Measurements from ENCODE around the gene ANTXRL.
A peak's percentile ranks its signal among the peaks of the same experiment; 100 is the strongest.
"Not testable (repeated sequence)": the region's sequence is repeated elsewhere in the genome, so short reads cannot be mapped to it uniquely, and the experiment has no call there.

The ANTXRL gene

DNA sequence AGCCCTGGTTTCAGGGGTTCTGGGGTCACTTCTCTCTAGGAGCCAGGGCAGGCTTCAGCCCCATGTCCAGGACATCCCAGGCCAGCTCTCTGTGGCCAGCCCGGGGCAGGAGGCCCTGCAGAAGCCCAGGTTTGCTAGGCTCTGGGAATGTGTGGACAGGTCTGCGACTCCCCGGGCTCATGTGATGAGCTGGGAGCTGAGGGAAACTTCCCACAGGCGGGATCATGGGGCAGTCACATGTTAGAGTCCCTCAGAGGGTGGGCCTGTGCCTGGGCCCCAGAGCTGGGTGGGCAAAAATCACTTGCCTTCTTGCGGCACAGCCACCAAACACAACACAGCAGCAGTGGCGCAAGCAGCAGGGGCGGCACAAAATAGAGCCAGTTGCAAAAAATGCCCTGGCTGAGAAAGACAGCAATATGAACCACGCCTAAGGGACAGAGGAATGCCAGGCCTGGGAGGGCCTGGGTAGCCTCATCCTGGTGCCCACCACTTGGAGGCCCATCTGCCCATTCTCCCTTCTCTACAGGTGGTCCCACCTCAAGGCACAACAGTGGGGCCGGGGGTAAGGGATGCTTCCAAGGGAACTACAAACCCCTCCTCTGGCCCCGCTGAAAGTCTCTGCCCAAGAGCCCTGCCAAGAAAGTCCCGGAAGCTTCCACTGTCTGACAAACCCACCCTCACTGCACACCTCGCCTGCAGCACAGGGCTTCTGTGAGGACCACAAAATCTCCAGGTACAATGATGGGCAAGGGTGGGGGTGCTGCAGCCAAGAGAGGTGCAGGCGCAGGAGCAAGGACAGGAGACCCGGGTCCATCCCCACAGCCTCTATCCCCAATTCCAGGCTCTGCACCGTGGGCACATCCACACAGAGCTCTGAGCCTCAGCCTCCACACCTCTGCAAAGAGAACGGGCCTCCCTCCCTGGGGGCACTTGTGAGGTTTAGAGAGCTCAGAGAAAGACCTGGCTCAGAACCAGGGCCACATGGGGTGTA is 34.6 kb upstream of the ANTXRL start:
- no peak overlapping the region for H3K4me3 ChIP-seq (ENCODE audit: low read depth, low read length)
- no peak for DNase-seq (ENCODE audit: low read depth)
- TF ChIP-seq, protein P1, sequence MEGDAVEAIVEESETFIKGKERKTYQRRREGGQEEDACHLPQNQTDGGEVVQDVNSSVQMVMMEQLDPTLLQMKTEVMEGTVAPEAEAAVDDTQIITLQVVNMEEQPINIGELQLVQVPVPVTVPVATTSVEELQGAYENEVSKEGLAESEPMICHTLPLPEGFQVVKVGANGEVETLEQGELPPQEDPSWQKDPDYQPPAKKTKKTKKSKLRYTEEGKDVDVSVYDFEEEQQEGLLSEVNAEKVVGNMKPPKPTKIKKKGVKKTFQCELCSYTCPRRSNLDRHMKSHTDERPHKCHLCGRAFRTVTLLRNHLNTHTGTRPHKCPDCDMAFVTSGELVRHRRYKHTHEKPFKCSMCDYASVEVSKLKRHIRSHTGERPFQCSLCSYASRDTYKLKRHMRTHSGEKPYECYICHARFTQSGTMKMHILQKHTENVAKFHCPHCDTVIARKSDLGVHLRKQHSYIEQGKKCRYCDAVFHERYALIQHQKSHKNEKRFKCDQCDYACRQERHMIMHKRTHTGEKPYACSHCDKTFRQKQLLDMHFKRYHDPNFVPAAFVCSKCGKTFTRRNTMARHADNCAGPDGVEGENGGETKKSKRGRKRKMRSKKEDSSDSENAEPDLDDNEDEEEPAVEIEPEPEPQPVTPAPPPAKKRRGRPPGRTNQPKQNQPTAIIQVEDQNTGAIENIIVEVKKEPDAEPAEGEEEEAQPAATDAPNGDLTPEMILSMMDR (IDR thresholded peaks at IDR 0.05; ENCODE audit: control insufficient read depth, extremely low read depth, insufficient read depth), result no peak

DNA sequence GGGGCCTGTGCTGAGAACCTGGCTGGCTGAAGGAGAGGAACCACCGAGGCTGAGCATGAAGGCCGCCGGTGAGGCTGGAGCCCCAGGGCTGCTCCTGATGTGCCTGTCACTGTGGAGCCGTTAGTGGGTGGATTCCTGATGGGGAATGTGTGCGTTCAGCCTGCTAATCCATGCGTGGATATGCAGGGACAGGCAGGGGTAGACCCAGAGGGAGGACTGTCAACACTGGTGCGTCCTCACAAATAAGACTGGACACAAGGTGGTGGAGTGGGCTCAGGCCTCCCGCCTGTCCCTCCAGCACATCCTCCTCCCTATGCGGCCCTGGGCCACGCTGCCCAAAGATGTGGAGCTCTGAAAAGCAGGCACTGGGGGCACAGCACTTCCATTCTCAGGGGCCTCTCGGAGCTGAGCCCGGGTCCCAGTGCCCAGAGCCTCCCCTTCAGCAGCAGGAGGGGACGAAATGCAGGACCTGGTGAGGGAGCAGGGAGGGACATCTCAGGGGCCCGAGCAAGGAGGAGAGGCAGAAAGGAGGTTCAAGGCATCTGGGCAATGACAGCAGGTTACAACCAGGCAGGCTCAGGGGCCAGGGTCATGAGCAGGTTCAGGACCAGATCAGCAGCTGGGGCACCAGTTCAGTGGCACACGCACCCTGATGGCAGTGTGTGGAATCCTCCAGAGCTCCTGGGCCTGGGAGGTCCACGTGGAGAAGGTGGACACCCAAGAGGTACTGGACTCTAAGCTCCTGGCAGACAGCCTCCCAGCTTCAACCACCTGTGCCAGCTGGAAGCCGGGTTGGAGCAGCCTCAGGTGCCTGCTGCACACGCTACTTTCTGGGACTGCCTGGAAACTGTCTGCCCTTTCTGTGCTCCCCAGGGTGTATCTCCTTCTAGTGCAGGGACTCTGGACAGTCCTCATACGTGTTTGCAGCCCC is 33.5 kb upstream of the ANTXRL start:
- DNase-seq (ENCODE audit: low read depth), result no peak
- no peak overlapping the region for H3K4me3 ChIP-seq (ENCODE audit: low read depth, low read length)
- TF ChIP-seq, protein P1 (IDR thresholded peaks at IDR 0.05; ENCODE audit: control insufficient read depth, extremely low read depth, insufficient read depth), result no peak

GRCh38 chr10:46254007-46254383 is 32.8 kb upstream of the ANTXRL start:
- no peak overlapping the region for H3K4me3 ChIP-seq (ENCODE audit: low read depth, low read length)
- TF ChIP-seq, protein P1 (IDR thresholded peaks at IDR 0.05; ENCODE audit: control insufficient read depth, extremely low read depth, insufficient read depth), result no peak
- no peak for DNase-seq (ENCODE audit: low read depth)

DNA sequence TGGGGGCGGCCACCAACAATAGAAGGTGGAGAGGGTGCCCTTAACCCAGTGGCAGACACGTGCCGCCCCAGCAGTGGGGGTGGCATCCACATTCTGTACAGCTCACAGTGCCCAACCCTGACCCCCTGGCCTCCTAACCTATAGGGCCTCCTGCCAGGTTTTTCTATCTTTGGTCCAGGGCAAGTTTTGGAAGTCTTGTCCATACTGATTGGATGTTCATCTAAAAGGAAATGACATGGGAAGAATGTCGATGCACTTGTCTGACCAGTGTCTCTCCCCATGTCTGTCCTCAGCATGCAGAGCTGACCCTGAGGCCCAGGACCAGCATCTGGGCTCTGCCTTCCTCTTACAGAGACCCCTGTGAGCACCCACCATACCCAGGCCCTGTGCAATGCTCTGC is 32.3 kb upstream of the ANTXRL start:
- H3K4me3 ChIP-seq (ENCODE audit: low read depth, low read length), result no peak overlapping the region
- no peak for DNase-seq (ENCODE audit: low read depth)
- TF ChIP-seq, protein P1 (IDR thresholded peaks at IDR 0.05; ENCODE audit: control insufficient read depth, extremely low read depth, insufficient read depth), result no peak

- H3K4me3 ChIP-seq (ENCODE audit: low read depth, low read length); DNase-seq (ENCODE audit: low read depth): not testable (repeated sequence)
Measured at GRCh38 chr10:46255210-46255609, 31.6 kb upstream of the ANTXRL start.

DNA sequence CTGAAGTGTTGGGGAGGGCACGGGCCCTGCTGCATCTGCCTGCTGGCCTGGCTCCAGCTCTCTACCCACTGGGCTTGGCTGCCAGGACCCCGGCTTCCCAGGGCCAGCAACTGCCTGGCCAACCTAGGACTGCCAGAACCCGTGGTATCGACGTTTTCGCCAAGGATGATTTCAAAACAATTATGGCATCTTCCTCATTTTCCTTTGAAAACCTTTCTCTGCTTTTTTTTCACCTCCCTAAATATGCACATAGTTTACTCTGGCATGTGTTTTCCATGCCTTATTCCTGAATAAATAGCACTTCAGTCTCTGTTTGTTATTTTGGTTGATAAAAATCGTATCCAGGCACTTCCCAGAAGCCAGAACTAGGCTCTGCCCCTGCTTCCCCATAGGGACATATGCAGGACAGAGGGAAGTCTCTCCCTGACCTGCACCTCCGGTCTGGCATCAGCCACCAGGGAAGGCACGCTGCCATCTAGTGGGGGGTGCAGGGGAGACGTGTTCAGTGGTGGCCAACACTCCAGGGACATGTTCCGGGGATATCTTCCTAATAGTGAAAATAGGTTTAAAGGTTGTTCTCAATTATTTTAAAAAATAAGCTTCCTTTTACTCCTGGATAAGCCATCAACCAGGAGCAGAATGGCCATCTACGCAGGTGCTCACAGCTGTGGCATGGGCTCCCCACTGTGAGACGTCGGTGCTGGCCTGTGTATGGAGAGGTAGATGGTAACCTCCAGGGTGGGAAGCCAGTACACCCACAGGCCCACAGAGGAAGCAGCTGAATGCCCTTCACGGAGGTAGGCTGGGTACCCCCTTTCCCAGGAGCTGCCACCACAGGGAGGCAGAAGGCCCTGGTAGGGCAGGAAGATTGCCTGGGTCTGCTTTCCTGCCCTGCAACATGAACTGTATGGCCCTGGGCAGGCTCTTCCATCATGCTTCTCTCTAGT is 30.7 kb upstream of the ANTXRL start:
- H3K4me3 ChIP-seq (ENCODE audit: low read depth, low read length), result no peak overlapping the region
- TF ChIP-seq, protein P1 (IDR thresholded peaks at IDR 0.05; ENCODE audit: control insufficient read depth, extremely low read depth, insufficient read depth), result peak; percentile 66
- DNase-seq (ENCODE audit: low read depth), result peak; percentile 27

All from LNCaP clone FGC (cell line).